K562 (cell line): ENCODE data around the gene KDM2B. TPM values are rescaled to one million over a fixed set of nuclear protein-coding genes. Genes with fewer than 3 reads are reported as not detected.

Experiments used
- ATAC-seq: fragments of 200-7000 bp; cut with Tn5 transposase; 3 replicates; pipeline ENCODE4 v1.9.1; 2020; ENCODE audit warnings: moderate library complexity
- BruUV-seq: library from RNA; stranded (reverse); fragments of 400-500 nt; replicated peaks from 2 replicates; lab custom pipeline; 2021; lab: Mats Ljungman, UMichigan
- CTCF ChIA-PET: fragments of 300-600 bp; formaldehyde crosslinking; extraction: SDS; loops from one replicate; lab custom pipeline; 2021; ENCODE audit warnings: low intra/inter-chr PET ratio; lab: Yijun Ruan, JAX
- POLR2A ChIA-PET: fragments of 300-600, 350-650 bp; sonication (Branson Sonifier 250); formaldehyde crosslinking; extraction: SDS; loops from one replicate; lab custom pipeline; 2021; ENCODE audit warnings: antibody characterized with exemption, inconsistent platforms; lab: Yijun Ruan, JAX
- DNase-seq, 4 experiments: peaks; one replicate each; pipeline versions ENCODE4 v3.0.0 to v3.0.0-alpha.2; 2011 to 2018; ENCODE audit warnings: low spot score in 3 of 4, mixed read lengths in 3 of 4; ENCODE audit errors: extremely low read depth in 1 of 4
- FAIRE-seq: peaks from 2 replicates; lab custom pipeline; 2011; peaks lifted over from hg19 to GRCh38; lab: Jason Lieb, UNC
- H2AFZ ChIP-seq: 2 replicates; pipeline ENCODE4 v1.6.0; 2011; ENCODE audit warnings: low read depth, low read length, control low read depth, inconsistent platforms
- H3K27ac ChIP-seq: fragments of 200-600 bp; 3 replicates; pipeline ENCODE4 v1.8.0; 2011; ENCODE audit warnings: low read depth, mild to moderate bottlenecking, control low read depth, inconsistent platforms, low read length, moderate library complexity, mixed read lengths; ENCODE audit errors: extremely low read depth
- H3K27me3 ChIP-seq, 2 experiments: fragments of 300-600 bp in 1 of 2; 2 replicates in 1 of 2; 3 replicates in 1 of 2; pipeline versions ENCODE4 v1.6.0 to v1.8.0; 2011; ENCODE audit warnings: inconsistent platforms in 2 of 2, low read length in 2 of 2, mild to moderate bottlenecking in 1 of 2, mixed read lengths in 1 of 2, moderate library complexity in 1 of 2; ENCODE audit not compliant: control insufficient read depth in 2 of 2, insufficient read depth in 2 of 2
- H3K36me3 ChIP-seq: fragments of 300-600 bp; 3 replicates; pipeline ENCODE4 v1.8.0; 2011; ENCODE audit warnings: mild to moderate bottlenecking, low read length, inconsistent platforms; ENCODE audit not compliant: control insufficient read depth, insufficient read depth
- H3K4me1 ChIP-seq, 2 experiments: fragments of 200-600 bp in 1 of 2; replicated peaks in 1 of 2; 2 replicates in 1 of 2; 3 replicates in 1 of 2; pipeline versions ENCODE4 v1.5.1 to v1.8.0; 2011; ENCODE audit warnings: inconsistent platforms in 2 of 2, low read length in 2 of 2, mild to moderate bottlenecking in 1 of 2, mixed read lengths in 1 of 2, moderate library complexity in 1 of 2; ENCODE audit not compliant: control insufficient read depth in 2 of 2, insufficient read depth in 2 of 2
- H3K4me2 ChIP-seq: 2 replicates; pipeline ENCODE4 v1.6.1; 2011; ENCODE audit warnings: low read length, control low read depth, inconsistent platforms, mixed read lengths; ENCODE audit not compliant: insufficient read depth
- H3K4me3 ChIP-seq: fragments of 200-600 bp; sonication (generic), shearing (Covaris generic); 2 replicates; pipeline ENCODE4 v1.5.1; 2016; ENCODE audit warnings: control low read depth, inconsistent platforms
- H3K79me2 ChIP-seq: fragments of 200-600 bp; 3 replicates; pipeline ENCODE4 v1.8.0; 2011; ENCODE audit warnings: low read length, inconsistent platforms; ENCODE audit not compliant: control insufficient read depth, insufficient read depth
- H3K9ac ChIP-seq, 2 experiments: 2 replicates each; pipeline versions ENCODE4 v1.6.0 to v1.6.1; 2011; ENCODE audit warnings: low read depth in 2 of 2, low read length in 2 of 2, control low read depth in 1 of 2, inconsistent platforms in 1 of 2, mild to moderate bottlenecking in 1 of 2, mixed read lengths in 1 of 2; ENCODE audit not compliant: insufficient read depth in 1 of 2
- H3K9me1 ChIP-seq: one replicate; pipeline ENCODE4 v1.6.0; 2011; ENCODE audit warnings: inconsistent platforms, mild to moderate bottlenecking, low read length, moderate library complexity; ENCODE audit not compliant: control insufficient read depth, insufficient read depth
- H3K9me3 ChIP-seq: replicated peaks from 2 replicates; pipeline ENCODE4 v1.5.1; 2011; ENCODE audit warnings: low read depth, low read length, inconsistent platforms; ENCODE audit not compliant: control insufficient read depth, insufficient read depth
- H4K20me1 ChIP-seq: replicated peaks from 2 replicates; pipeline ENCODE4 v1.6.1; 2011; ENCODE audit warnings: low read length, inconsistent platforms, mixed read lengths; ENCODE audit not compliant: control insufficient read depth, insufficient read depth
- ATF2 ChIP-seq: sonication (generic); formaldehyde crosslinking; IDR thresholded peaks from 2 replicates; pipeline ENCODE4 v1.8.1; 2022; ENCODE audit warnings: missing genetic modification reagents
- ATF6 ChIP-seq: sonication (generic); formaldehyde crosslinking; IDR thresholded peaks from 2 replicates; pipeline ENCODE4 v1.4.0; 2020; ENCODE audit warnings: mild to moderate bottlenecking, missing genetic modification reagents
- HEY1 ChIP-seq: fragments of 250-450 bp; sonication (Bioruptor Pico); IDR thresholded peaks from 2 replicates; pipeline ENCODE4 v1.5.0; 2020; ENCODE audit warnings: mild to moderate bottlenecking, moderate library complexity, borderline replicate concordance
- JUN ChIP-seq, 2 experiments: sonication (generic) in 1 of 2; formaldehyde crosslinking in 1 of 2; IDR thresholded peaks; 2 replicates each; pipeline versions ENCODE4 v1.6.1 to v1.8.0; 2012 to 2022; ENCODE audit warnings: borderline replicate concordance in 2 of 2, mild to moderate bottlenecking in 2 of 2, improper control_type of control experiment in 1 of 2, low read depth in 1 of 2, low read length in 1 of 2, missing genetic modification reagents in 1 of 2
- KLF16 ChIP-seq: IDR thresholded peaks from 2 replicates; pipeline ENCODE4 v1.6.1; 2016; ENCODE audit warnings: antibody characterized with exemption
- MTA3 ChIP-seq: fragments of 450-650 bp; formaldehyde crosslinking; IDR thresholded peaks from 2 replicates; pipeline ENCODE4 v1.6.1; 2017; ENCODE audit warnings: mild to moderate bottlenecking, borderline replicate concordance
- NFE2L1 ChIP-seq: fragments of 450-650 bp; IDR thresholded peaks from 2 replicates; pipeline ENCODE4 v1.6.1; 2016; ENCODE audit warnings: missing genetic modification characterization, low read depth, mild to moderate bottlenecking, missing compliant biosample characterization, moderate library complexity, borderline replicate concordance
- PURB ChIP-seq: sonication (generic); formaldehyde crosslinking; IDR thresholded peaks from 2 replicates; pipeline ENCODE4 v1.9.0; 2021; ENCODE audit warnings: low read depth, mild to moderate bottlenecking, missing genetic modification reagents
- SMARCE1 ChIP-seq: fragments of 450-650 bp; IDR thresholded peaks from 2 replicates; pipeline ENCODE4 v1.7.1; 2016; ENCODE audit warnings: mild to moderate bottlenecking
- STAG1 ChIP-seq: sonication (generic); formaldehyde crosslinking; IDR thresholded peaks from 2 replicates; pipeline ENCODE4 v1.5.0; 2020; ENCODE audit warnings: missing genetic modification reagents, borderline replicate concordance
- TFAP4 ChIP-seq: sonication (generic); formaldehyde crosslinking; IDR thresholded peaks from 2 replicates; pipeline ENCODE4 v1.8.0; 2022; ENCODE audit warnings: missing genetic modification reagents, mild to moderate bottlenecking, moderate library complexity, borderline replicate concordance
- ZNF398 ChIP-seq: fragments of 250-450 bp; sonication (Bioruptor Pico); IDR thresholded peaks from 2 replicates; pipeline ENCODE4 v1.8.0; 2021; ENCODE audit warnings: moderate library complexity, mild to moderate bottlenecking, inconsistent platforms
- ZNF655 ChIP-seq: fragments of 250-450 bp; sonication (Bioruptor Pico); IDR thresholded peaks from 2 replicates; pipeline ENCODE4 v1.5.0; 2021
- WGBS: fragments of 100-300 bp; shearing (Covaris generic); methylation state at CpG from one replicate; pipeline ENCODE4 v1.1.6; 2016; ENCODE audit warnings: low coverage, mixed read lengths; ENCODE audit not compliant: insufficient coverage; ENCODE audit errors: missing lambda C conversion rate; 5-methylcytosine and 5-hydroxymethylcytosine counted together
- in situ Hi-C: fragments of 300-500 bp; cut with MboI; formaldehyde crosslinking; loops from 4 replicates; pipeline ENCODE4 v1.15.0; 2018; ENCODE audit warnings: inconsistent platforms, mixed read lengths
- intact Hi-C: fragments of 100-400 bp; cut with micrococcal nuclease; formaldehyde crosslinking; loops from 2 replicates; pipeline ENCODE4 v1.14.2; 2022
- polyA plus RNA-seq, 8 experiments: library from polyadenylated mRNA; depleted of rRNA in 4 of 8; stranded (reverse) in 5 of 8; unstranded in 3 of 8; fragments of >200 nt; fragmentation: Nextera tagmentation in 2 of 8; fragmentation: Illumina TruSeq in 1 of 8; extraction: Ambion mirVana in 2 of 8; extraction: Trizol in 1 of 8; gene quantifications; 2 replicates each; pipeline versions ENCODE4 v1.2.1 to v1.2.3, GENCODE V29; 2011 to 2014; ENCODE audit warnings: inconsistent platforms in 1 of 8, missing spikeins in 1 of 8
- total RNA-seq, 7 experiments: library from RNA; depleted of rRNA in 6 of 7; stranded (reverse); fragments of >200 nt in 6 of 7; fragmentation: Illumina TruSeq in 2 of 7; extraction: Trizol in 2 of 7; gene quantifications; 2 replicates each; pipeline versions ENCODE4 v1.2.1 to v1.2.3, GENCODE V29; 2011 to 2021; ENCODE audit warnings: low replicate concordance in 1 of 7

Gene KDM2B
- total and polyA plus RNA-seq, 9 of the 15 experiments (the other 6 are each of a cell fraction or from before 2014, with no cell fraction given), result 7.4 to 50.5 (median 22.5) TPM

- no peak for TF ChIP-seq JUN (IDR thresholded peaks at IDR 0.05; ENCODE audit: borderline replicate concordance, low read depth, low read length)
- TF ChIP-seq JUN (CRISPR knock-in tag; IDR thresholded peaks at IDR 0.05; ENCODE audit: borderline replicate concordance), result no peak
- TF ChIP-seq SMARCE1, result no peak
- TF ChIP-seq HEY1 (CRISPR knock-in tag), result no peak
- TF ChIP-seq TFAP4 (CRISPR knock-in tag), result no peak
These were observed 183.3 kb downstream of the KDM2B start (continued) for GRCh38 chr12:121397521-121397920.

- 46% methylated on average over 3 of the region's 3 CpGs for WGBS
- TF ChIP-seq ZNF655 (CRISPR knock-in tag) (no peak), MTA3 (no peak), STAG1 (CRISPR knock-in tag) (no peak), ATF2 (CRISPR knock-in tag) (no peak), ZNF398 (no peak), ATF6 (CRISPR knock-in tag) (no peak), NFE2L1 (tag) (no peak), KLF16 (no peak), PURB (CRISPR knock-in tag) (no peak)
These were observed 188.5 kb downstream of the KDM2B start for GRCh38 chr12:121392325-121392716.

More at GRCh38 chr12:121392325-121392716, 188.5 kb downstream of the KDM2B start:
- no peak for DNase-seq
- ChIA-PET POLR2A (interaction anchor here (0.6 to 2.4 kb wide), 9 partner anchors 9 to 315 kb away, joined by 3 to 13 read pairs (median 3); partner anchors contain the start of gene ANAPC5), CTCF (interaction anchor here (0.6 kb wide), 1 partner anchor 128 kb away, joined by 3 read pairs; no protein-coding TSS in a partner anchor)
- peaks cover 10 to 16% of the 10 kb centered on the region in 2 experiments; a peak in 4 of 5 replicates for H3K4me1 ChIP-seq
- intact Hi-C loops (no loop called here), in situ Hi-C loops (no loop called here)
- no peaks in the 10 kb centered on the region for H3K79me2 ChIP-seq
- H2AFZ ChIP-seq, result no peak overlapping the region
- H3K27me3 ChIP-seq, result no peaks in the 10 kb centered on the region
- no peaks in the 10 kb centered on the region for H3K36me3 ChIP-seq
- no peak overlapping the region for H3K4me3 ChIP-seq
- no peak for FAIRE-seq
- no peaks in the 10 kb centered on the region for H3K9me1 ChIP-seq
- no peaks in the 10 kb centered on the region for H4K20me1 ChIP-seq
- no peak for ATAC-seq
- H3K27ac ChIP-seq, result no peak overlapping the region
- H3K9ac ChIP-seq, result no peak overlapping the region
- no peaks in the 10 kb centered on the region for H3K9me3 ChIP-seq
- H3K4me2 ChIP-seq, result no peak overlapping the region
- BruUV-seq, result no TSS peak
